Stimulated activated naive B cell treated with anti-CD40 and anti-IgM and Interleukin-4, amounts not matched to agents 10 μg/mL and 1 μg/mL and 100 μg/mL, for 72 hours (primary cell): ENCODE results near the gene VANGL2.
A peak's percentile ranks its signal among the peaks of the same experiment; 100 is the strongest.

Source experiments
- ATAC-seq, 2 donors: fragments of 150-1000 bp; cut with Tn5 transposase; replicated peaks; 2 replicates each; pipeline ENCODE4 v1.10.0; 2021; ENCODE audit warnings: moderate library complexity in 1 of 2
- DNase-seq: peaks from one replicate; pipeline ENCODE4 v3.0.0; 2021
- H3K27ac Mint-ChIP-seq: one replicate; pipeline ENCODE4 v1.8.0; 2022; ENCODE audit warnings: mild to moderate bottlenecking, mixed read lengths
- H3K27me3 Mint-ChIP-seq, 2 donors: one replicate each; pipeline ENCODE4 v1.8.0; 2022; ENCODE audit warnings: mixed read lengths in 2 of 2
- H3K36me3 Mint-ChIP-seq, 2 donors: one replicate each; pipeline ENCODE4 v1.8.0; 2022; ENCODE audit warnings: mixed read lengths in 2 of 2, mild to moderate bottlenecking in 1 of 2
- H3K4me1 Mint-ChIP-seq, 2 donors: one replicate each; pipeline ENCODE4 v1.8.0; 2022; ENCODE audit warnings: mixed read lengths in 2 of 2, mild to moderate bottlenecking in 1 of 2
- H3K4me3 Mint-ChIP-seq, 2 donors: one replicate each; pipeline ENCODE4 v1.8.0; 2022; ENCODE audit warnings: mild to moderate bottlenecking in 2 of 2, mixed read lengths in 2 of 2, moderate library complexity in 1 of 2
- H3K9me3 Mint-ChIP-seq, 2 donors: one replicate each; pipeline ENCODE4 v1.8.0; 2022; ENCODE audit warnings: mixed read lengths in 2 of 2, mild to moderate bottlenecking in 1 of 2

The VANGL2 gene

DNA sequence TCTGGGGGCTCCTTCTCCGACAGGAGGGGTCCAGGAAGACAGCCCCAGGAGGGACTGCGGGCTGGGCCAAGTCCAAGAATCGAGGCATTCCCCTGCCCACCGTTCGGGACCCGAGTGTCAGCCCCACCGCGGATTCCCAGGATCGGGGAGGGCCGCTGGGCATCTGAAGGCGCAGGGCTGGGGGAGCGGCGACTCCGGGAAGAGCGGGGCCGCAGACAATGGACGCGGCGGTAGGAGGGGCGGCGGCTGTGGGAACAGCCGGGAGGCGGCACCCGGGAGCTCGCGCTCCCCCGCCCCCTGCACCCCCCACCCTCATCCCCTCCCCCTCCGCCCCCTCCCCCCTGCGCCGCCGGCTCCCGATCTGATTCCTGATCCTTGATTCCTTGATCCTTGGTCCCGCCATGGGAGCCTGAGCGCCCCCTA, at the start of gene VANGL2:
Gene VANGL2 (plus strand): TSS at position 342 of the 423 bp plus-strand sequence. CDS start 15,274 bp downstream, outside the sequence.
- Mint-ChIP-seq H3K27ac (no peak within 1 kb of the TSS), H3K4me3 (peak within 1 kb of the TSS; percentile 77 to 83)
- ATAC-seq: peak; percentile 30 to 66

DNA sequence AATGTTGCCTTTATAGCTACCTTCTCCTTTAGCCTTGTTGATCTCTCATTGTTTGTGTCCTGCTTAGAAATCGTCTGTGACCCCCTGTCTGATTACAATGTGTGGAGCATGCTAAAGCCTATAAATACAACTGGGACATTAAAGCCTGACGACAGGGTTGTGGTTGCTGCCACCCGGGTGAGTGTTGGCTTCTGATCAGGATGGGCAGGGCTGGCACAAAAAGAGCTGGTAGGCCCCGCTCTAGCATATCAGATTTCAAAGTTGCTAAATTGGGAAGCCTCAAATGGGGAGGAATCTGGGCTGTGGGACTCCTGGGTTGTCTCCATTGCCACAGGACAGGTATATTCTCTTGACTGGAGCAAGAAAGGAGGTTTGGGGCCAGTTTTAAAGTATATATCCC, 48.7 kb upstream of the VANGL2 start:
- H3K27me3 Mint-ChIP-seq: no peaks in the 10 kb centered on the region
- H3K36me3 Mint-ChIP-seq: peaks cover 57 to 70% of the 10 kb centered on the region in 2 donors
- no peaks in the 10 kb centered on the region for H3K9me3 Mint-ChIP-seq
- ATAC-seq (no peak), DNase-seq (no peak)
- peaks cover 18 to 25% of the 10 kb centered on the region in 2 donors for H3K4me1 Mint-ChIP-seq
- no peak overlapping the region for H3K27ac Mint-ChIP-seq
- H3K4me3 Mint-ChIP-seq: no peak overlapping the region

More for the DNA sequence above, at the start of gene VANGL2:
- peak; percentile 29 for DNase-seq
- H3K4me1 Mint-ChIP-seq: peaks cover 22 to 33% of the 10 kb centered on the region in 2 donors
- no peaks in the 10 kb centered on the region for H3K9me3 Mint-ChIP-seq
- H3K27me3 Mint-ChIP-seq: peaks cover 7 to 10% of the 10 kb centered on the region in 2 donors
- H3K36me3 Mint-ChIP-seq: no peaks in the 10 kb centered on the region

DNA sequence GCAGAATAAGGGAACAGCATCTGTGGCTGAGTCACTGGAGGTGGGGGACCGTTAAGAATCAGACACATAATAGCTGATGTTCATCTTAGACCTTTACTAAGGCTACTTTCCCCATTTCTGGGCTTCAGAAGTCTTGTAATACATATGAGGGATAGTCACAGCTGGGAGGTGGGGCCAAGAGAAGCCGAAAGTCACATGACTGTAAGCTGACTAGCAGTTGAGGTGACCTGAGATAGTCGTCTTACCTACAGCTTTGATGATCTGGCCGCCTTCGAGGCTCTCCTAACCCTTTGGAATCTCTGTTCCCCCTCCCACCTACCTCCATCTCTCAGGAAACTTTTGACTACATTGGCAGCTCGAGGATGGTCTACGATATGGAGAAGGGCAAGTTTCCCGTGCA, 47.8 kb upstream of the VANGL2 start:
- Mint-ChIP-seq H3K9me3 (no peaks in the 10 kb centered on the region), H3K4me3 (no peak overlapping the region), H3K4me1 (peaks cover 12 to 16% of the 10 kb centered on the region in 2 donors), H3K36me3 (peaks cover 60 to 73% of the 10 kb centered on the region in 2 donors), H3K27me3 (no peaks in the 10 kb centered on the region), H3K27ac (no peak overlapping the region)
- ATAC-seq (no peak), DNase-seq (no peak)

DNA sequence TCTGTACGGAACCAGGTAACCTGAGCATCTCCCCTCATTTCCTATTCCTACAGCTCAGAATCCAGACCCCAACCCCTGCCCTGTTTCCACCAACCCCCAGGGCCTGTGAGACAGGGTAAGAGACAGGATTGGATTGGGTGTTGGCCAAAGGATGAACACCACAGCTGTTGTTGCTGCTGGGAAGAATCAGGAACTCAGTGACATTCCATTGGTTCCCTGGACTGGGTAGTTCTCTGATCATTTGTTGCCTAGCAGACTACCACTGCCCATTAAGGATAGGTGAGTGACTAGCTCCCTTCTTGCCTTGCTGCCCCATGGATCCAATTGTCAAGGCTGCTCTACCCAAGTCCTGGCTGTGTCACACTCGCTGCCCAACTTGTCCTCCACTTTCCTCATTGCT, 47.1 kb upstream of the VANGL2 start:
- Mint-ChIP-seq H3K4me1 (peaks cover 9 to 11% of the 10 kb centered on the region in 2 donors), H3K9me3 (no peaks in the 10 kb centered on the region), H3K4me3 (no peak overlapping the region), H3K36me3 (peaks cover 62 to 73% of the 10 kb centered on the region in 2 donors), H3K27ac (no peak overlapping the region), H3K27me3 (no peaks in the 10 kb centered on the region)
- ATAC-seq: no peak
- DNase-seq: no peak

DNA sequence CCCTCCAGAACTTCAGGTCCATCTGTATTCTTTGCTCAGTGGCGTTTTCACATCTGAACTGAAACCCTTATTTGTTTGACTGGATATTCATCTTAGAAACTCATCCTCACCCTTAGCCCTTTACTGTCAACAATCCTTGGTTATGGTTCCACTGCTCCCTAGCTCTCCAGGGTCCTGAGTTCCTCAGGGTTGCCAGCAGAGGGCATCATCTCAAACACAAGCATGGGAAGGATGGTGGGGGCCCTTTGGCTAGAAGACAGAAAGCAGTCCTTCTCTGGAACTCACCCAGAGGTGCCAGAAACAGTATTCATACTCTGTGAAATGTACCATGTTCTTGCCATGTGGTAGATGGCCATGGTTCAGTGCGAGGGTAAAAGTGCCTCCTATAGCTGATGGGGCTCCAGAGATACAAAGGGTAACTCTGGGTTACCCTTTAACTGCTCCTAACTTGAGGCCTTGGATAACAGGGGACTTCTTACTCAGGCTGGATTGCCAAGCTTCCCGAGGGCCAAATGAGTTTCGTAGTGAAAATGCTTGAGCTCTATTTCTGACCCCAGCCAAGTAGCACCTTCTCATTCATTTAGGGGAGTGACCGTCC, 45.9 kb upstream of the VANGL2 start:
- Mint-ChIP-seq H3K4me1 (peaks cover 6 to 10% of the 10 kb centered on the region in 2 donors), H3K4me3 (no peak overlapping the region), H3K9me3 (no peaks in the 10 kb centered on the region), H3K36me3 (peaks cover 67 to 76% of the 10 kb centered on the region in 2 donors), H3K27me3 (no peaks in the 10 kb centered on the region), H3K27ac (peak overlapping the region; percentile 89)
- DNase-seq (no peak), ATAC-seq (peak; percentile 63)

DNA sequence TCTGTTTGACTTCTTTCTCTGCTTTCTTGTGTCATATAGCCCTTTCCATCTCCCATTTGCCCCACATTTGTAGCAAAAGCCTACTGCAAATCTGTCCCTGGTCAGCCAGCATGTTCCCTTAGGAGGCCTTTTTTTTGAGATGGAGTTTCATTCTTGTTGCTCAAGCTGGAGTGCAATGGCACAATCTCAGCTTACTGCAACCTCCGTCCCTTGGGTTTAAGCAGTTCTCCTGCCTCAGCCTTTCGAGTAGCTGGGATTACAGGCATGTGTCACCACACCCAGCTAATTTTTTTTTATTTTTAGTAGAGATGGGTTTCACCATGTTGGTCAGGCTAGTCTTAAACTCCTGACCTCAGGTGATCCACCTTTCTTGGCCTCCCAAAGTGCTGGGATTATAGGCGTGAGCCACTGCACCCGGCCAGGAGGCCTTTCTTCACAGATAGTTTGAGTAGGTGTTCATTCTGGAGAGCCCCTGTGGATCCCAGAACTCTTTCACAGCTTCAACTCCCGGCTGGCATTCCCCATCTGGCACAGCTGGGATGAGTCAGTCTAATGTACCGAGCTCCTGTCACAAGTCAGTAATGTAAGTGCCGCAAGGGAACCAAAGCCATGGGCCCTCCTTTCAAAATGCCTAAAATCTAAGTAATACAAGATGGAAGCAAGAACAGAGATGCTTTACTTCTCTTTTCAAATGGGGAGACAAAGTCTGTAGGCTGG, 42.9 kb upstream of the VANGL2 start:
- no peaks in the 10 kb centered on the region for H3K9me3 Mint-ChIP-seq
- H3K27me3 Mint-ChIP-seq: no peaks in the 10 kb centered on the region
- H3K27ac Mint-ChIP-seq: no peak overlapping the region
- H3K36me3 Mint-ChIP-seq: peaks cover 69 to 80% of the 10 kb centered on the region in 2 donors
- peaks cover 7 to 9% of the 10 kb centered on the region in 2 donors for H3K4me1 Mint-ChIP-seq
- DNase-seq: no peak
- no peak for ATAC-seq
- H3K4me3 Mint-ChIP-seq: no peak overlapping the region

DNA sequence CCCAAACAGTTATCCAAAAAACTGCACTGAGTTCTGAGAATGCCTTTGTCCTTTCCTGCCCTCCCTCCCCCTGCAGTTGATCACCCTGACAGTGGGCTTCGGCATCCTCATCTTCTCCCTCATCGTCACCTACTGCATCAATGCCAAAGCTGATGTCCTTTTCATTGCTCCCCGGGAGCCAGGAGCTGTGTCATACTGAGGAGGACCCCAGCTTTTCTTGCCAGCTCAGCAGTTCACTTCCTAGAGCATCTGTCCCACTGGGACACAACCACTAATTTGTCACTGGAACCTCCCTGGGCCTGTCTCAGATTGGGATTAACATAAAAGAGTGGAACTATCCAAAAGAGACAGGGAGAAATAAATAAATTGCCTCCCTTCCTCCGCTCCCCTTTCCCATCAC, 42.3 kb upstream of the VANGL2 start:
- Mint-ChIP-seq H3K9me3 (no peaks in the 10 kb centered on the region), H3K36me3 (peaks cover 66 to 77% of the 10 kb centered on the region in 2 donors), H3K27me3 (no peaks in the 10 kb centered on the region), H3K4me3 (no peak overlapping the region), H3K27ac (no peak overlapping the region), H3K4me1 (peaks cover 7% of the 10 kb centered on the region in 2 donors)
- no peak for DNase-seq
- ATAC-seq: no peak

DNA sequence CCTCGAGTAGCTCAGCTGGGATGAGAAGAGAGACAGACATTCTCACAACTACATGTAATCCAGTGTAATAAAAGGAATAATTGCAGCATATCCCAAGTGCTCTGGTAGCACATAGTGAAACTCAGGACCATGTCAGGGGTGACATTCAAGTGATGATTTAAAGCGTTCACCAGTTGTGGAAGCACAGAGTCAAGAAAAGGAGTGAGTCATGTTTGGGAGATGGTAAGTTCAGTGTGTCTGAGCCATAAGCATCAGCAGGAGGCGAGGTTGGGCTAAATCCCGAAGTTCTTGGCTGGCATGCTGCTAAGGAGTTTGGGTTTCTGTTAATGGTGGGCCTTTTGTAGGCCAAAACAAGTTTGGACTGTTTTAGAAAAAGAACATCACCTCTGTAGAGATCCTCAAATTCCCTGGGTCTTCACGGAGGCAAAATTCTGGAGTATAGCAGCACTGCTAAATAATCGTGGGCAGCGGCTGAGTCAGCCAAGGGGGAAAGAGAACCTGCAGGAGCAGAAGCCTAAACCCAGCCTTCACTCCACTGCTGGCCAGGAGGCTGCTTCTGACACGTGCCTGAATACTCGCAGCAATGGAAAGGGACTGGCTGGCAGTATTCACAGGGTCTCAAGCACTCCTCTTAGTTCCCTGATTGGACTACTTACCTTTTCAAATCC, 40.7 kb upstream of the VANGL2 start:
- Mint-ChIP-seq H3K9me3 (no peaks in the 10 kb centered on the region), H3K4me1 (peaks cover 3 to 6% of the 10 kb centered on the region in 2 donors), H3K27ac (no peak overlapping the region), H3K36me3 (peaks cover 56 to 68% of the 10 kb centered on the region in 2 donors), H3K4me3 (no peak overlapping the region), H3K27me3 (no peaks in the 10 kb centered on the region)
- DNase-seq: no peak
- ATAC-seq: no peak

DNA sequence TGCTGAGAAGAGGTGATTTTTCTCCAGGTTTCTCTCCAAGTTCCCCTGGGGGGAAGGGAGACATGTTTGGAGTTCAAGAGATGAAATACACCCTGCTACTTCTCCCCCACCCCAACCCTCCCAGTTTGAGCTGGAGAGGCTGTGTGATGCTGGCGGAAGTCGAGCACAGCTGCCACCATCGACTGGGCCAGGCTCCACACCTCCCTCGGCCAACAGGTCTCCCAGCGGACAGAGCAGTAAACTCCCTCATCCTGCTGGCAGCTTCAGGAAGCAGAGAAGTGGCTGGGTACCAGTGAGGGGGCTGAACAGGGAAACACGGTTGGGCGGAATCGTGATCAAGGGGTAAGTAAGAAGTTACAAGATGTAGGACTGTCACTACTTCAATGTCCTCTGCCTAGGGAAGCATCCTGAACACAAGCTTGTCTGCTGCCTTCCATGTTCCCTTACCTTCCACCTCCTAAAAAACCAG, 40.1 kb upstream of the VANGL2 start:
- ATAC-seq (no peak), DNase-seq (no peak)
- no peaks in the 10 kb centered on the region for H3K9me3 Mint-ChIP-seq
- no peak overlapping the region for H3K27ac Mint-ChIP-seq
- peaks cover 55 to 69% of the 10 kb centered on the region in 2 donors for H3K36me3 Mint-ChIP-seq
- H3K4me3 Mint-ChIP-seq: no peak overlapping the region
- no peaks in the 10 kb centered on the region for H3K27me3 Mint-ChIP-seq
- H3K4me1 Mint-ChIP-seq: peaks cover 3 to 6% of the 10 kb centered on the region in 2 donors

DNA sequence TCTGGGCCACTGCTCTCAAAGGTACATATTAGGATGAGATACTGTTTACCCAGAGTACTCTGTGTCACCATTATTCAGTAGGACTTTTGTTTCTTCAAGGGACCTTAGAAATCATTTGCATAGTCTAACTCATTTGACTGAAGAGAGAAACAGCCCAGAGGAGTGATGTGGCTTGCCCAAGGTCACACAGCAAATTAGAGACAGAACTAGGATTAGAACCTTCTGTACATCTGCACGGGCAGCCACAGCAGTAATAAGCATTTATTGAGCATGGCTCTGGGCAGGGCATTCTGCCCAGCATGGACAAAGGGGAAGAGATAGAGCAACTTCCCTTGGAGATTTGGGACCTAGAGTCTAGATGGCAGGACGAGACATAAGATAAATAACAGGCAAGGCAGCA, 39.2 kb upstream of the VANGL2 start:
- peaks cover 3 to 6% of the 10 kb centered on the region in 2 donors for H3K4me1 Mint-ChIP-seq

DNA sequence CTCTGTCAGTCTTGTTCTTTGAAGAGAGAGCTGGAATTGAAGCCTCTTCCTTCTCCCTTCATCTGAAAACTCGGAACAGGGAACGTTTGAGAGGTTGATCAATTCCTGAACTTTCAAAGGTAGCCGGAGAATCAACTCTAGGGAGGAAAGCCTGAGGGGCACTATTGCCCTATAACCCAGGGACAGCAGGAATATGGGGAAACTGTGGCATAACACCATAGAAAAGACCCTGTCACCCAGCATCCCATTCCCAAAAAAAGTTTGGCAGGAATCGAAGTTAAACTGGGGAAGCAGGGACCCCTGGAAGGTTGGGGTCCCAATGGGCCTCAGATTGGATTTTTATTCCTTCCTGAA, 38.6 kb upstream of the VANGL2 start:
- Mint-ChIP-seq H3K4me3 (no peak overlapping the region), H3K4me1 (peaks cover 3 to 6% of the 10 kb centered on the region in 2 donors), H3K27me3 (no peaks in the 10 kb centered on the region), H3K27ac (no peak overlapping the region), H3K9me3 (no peaks in the 10 kb centered on the region), H3K36me3 (peaks cover 44 to 55% of the 10 kb centered on the region in 2 donors)
- ATAC-seq (no peak), DNase-seq (no peak)

More for the DNA sequence above, 39.2 kb upstream of the VANGL2 start:
- Mint-ChIP-seq H3K27ac (peak overlapping the region; percentile 74), H3K27me3 (no peaks in the 10 kb centered on the region), H3K9me3 (no peaks in the 10 kb centered on the region), H3K4me3 (no peak overlapping the region), H3K36me3 (peaks cover 49 to 61% of the 10 kb centered on the region in 2 donors)
- no peak for ATAC-seq
- DNase-seq: no peak

DNA sequence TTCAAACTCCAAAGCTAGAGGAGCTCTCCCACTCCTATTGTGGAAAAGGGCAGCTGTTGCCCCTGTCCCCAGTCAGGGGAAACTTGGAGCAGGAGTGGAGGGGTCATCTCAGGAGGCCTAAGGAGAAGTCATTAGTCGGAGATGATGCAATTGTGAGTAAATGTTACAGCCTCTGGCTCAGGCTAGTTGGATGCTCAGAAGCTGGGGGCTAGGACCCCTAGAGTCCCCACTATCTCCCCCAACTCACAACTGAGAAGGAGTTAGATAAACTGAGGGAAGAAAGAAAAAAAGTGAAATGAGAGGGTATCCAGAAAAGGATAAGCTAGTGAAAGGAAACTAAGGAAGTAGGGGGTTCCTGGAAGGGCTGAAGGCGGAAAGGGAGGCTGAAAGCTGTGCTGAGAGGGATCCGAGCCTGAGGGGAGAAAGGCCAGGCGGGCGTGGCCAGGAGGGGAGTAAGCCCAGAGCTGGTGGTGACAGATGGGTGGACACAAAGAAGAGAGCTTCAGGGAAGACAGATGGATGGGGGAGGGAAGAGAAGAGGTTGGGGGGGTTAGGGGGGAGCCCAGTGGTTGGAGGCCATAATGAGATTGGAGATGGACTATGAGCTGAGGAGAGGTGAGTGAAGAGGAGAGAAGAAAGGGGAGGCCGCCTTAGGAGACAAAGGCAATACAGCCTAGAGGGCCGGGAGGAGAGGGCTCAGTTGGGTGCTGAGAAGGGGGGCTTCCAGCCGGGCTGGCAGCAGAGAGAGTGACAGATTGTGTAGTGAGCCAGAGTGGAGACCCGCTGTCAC, 38.0 kb upstream of the VANGL2 start:
- Mint-ChIP-seq H3K36me3 (peaks cover 43 to 49% of the 10 kb centered on the region in 2 donors), H3K4me1 (peaks cover 1 to 6% of the 10 kb centered on the region in 2 donors), H3K9me3 (no peaks in the 10 kb centered on the region), H3K27me3 (no peaks in the 10 kb centered on the region), H3K27ac (peak overlapping the region; percentile 85), H3K4me3 (no peak overlapping the region)
- ATAC-seq: no peak
- no peak for DNase-seq

DNA sequence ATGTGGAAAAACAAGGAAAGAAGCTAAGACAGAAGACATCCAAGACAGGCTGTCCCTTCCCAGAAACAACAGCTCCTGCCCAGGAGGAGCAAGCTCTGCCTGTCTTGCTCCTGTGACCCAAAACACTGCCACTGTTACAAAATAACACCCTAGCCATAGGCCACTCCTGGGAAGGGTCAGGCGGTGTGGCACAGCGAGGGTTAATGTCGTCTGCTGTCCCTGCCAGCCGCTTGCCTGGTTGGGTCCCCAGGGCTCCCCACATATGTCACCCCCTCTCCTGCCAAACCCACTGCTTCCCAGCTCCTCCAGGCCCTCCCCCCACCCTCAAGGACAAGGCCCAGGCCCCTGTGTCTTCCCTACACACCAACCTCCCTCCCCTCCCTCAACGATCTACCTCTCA, 37.4 kb upstream of the VANGL2 start:
- Mint-ChIP-seq H3K27ac (no peak overlapping the region), H3K36me3 (peaks cover 38 to 45% of the 10 kb centered on the region in 2 donors), H3K9me3 (no peaks in the 10 kb centered on the region), H3K27me3 (no peaks in the 10 kb centered on the region), H3K4me1 (peaks cover 1 to 6% of the 10 kb centered on the region in 2 donors), H3K4me3 (no peak overlapping the region)
- ATAC-seq (no peak), DNase-seq (no peak)
